ENCODE results near the gene CYP2A13. TPM values are rescaled to one million over a fixed set of nuclear protein-coding genes. Genes with fewer than 3 reads are reported as not detected.
A peak's percentile ranks its signal among the peaks of the same experiment; 100 is the strongest.
"Not testable (repeated sequence)": the region's sequence is repeated elsewhere in the genome, so short reads cannot be mapped to it uniquely, and the experiment has no call there.

The CYP2A13 gene
- not detected for total RNA-seq (2021; ENCODE audit: unreplicated experiment)
- not detected for polyA plus RNA-seq (2012; ENCODE audit: insufficient read length)
- percentile 13 among the genes with signal in this experiment for Bru-seq, nascent RNA
- BruChase-seq, experiment 1, labeled RNA remaining after a 2-hour chase, result not detected
- BruChase-seq, experiment 2, labeled RNA remaining after a 6-hour chase, result not detected
- long read RNA-seq, result 0 reads

DNA sequence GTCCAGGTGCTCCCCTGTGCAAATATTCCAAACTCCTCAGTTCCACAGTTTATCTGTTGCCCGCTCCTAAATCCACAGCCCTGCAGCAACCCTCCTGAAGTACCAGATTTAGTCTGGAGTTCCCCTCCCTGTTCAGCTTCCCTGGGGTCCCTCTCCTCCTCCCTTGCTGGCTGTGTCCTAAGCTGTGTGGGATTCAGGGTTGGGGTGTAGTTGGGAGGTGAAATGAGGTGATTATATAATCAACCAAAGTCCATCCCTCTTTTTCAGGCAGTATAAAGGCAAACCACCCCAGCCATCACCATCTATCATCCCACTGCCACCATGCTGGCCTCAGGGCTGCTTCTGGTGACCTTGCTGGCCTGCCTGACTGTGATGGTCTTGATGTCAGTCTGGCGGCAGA lies at the start of gene CYP2A13:
CYP2A13 (plus strand) TSS at position 301 of the 400 bp plus-strand sequence; CDS start at position 322, 21 bp downstream.
- ChIA-PET CTCF (no interaction called here), POLR2A (no interaction called here)
- intact Hi-C loops (cut with micrococcal nuclease; ENCODE audit: unreplicated experiment) (no loop called here), in situ Hi-C loops (cut with HindIII; ENCODE audit: low pct_unique_long_range_greater_than_20kb, low sequenced_read_pairs) (no loop called here)
- H3K4me3 ChIP-seq (ENCODE audit: low read depth in 2 of 2, low read length in 2 of 2), result no peak within 1 kb of the TSS
- no peaks in the 10 kb centered on the region for H3K9me3 ChIP-seq (ENCODE audit: control insufficient read depth, insufficient read depth, low read depth, low read length)
- TF ChIP-seq, protein P1, sequence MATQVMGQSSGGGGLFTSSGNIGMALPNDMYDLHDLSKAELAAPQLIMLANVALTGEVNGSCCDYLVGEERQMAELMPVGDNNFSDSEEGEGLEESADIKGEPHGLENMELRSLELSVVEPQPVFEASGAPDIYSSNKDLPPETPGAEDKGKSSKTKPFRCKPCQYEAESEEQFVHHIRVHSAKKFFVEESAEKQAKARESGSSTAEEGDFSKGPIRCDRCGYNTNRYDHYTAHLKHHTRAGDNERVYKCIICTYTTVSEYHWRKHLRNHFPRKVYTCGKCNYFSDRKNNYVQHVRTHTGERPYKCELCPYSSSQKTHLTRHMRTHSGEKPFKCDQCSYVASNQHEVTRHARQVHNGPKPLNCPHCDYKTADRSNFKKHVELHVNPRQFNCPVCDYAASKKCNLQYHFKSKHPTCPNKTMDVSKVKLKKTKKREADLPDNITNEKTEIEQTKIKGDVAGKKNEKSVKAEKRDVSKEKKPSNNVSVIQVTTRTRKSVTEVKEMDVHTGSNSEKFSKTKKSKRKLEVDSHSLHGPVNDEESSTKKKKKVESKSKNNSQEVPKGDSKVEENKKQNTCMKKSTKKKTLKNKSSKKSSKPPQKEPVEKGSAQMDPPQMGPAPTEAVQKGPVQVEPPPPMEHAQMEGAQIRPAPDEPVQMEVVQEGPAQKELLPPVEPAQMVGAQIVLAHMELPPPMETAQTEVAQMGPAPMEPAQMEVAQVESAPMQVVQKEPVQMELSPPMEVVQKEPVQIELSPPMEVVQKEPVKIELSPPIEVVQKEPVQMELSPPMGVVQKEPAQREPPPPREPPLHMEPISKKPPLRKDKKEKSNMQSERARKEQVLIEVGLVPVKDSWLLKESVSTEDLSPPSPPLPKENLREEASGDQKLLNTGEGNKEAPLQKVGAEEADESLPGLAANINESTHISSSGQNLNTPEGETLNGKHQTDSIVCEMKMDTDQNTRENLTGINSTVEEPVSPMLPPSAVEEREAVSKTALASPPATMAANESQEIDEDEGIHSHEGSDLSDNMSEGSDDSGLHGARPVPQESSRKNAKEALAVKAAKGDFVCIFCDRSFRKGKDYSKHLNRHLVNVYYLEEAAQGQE (IDR thresholded peaks at IDR 0.05; ENCODE audit: insufficient read depth in 1 of 2, low read depth in 2 of 2, low read length in 1 of 2), result no peak
- no peak for TF ChIP-seq TCF7L2 (IDR thresholded peaks at IDR 0.05; ENCODE audit: low read depth, low read length)
- TF ChIP-seq SIN3A (IDR thresholded peaks at IDR 0.05; ENCODE audit: borderline replicate concordance, insufficient read depth, low read depth, low read length), result no peak
- TF ChIP-seq POLR2AphosphoS5 (IDR thresholded peaks at IDR 0.05; ENCODE audit: low read depth, low read length), result no peak
- TF ChIP-seq, protein P2, sequence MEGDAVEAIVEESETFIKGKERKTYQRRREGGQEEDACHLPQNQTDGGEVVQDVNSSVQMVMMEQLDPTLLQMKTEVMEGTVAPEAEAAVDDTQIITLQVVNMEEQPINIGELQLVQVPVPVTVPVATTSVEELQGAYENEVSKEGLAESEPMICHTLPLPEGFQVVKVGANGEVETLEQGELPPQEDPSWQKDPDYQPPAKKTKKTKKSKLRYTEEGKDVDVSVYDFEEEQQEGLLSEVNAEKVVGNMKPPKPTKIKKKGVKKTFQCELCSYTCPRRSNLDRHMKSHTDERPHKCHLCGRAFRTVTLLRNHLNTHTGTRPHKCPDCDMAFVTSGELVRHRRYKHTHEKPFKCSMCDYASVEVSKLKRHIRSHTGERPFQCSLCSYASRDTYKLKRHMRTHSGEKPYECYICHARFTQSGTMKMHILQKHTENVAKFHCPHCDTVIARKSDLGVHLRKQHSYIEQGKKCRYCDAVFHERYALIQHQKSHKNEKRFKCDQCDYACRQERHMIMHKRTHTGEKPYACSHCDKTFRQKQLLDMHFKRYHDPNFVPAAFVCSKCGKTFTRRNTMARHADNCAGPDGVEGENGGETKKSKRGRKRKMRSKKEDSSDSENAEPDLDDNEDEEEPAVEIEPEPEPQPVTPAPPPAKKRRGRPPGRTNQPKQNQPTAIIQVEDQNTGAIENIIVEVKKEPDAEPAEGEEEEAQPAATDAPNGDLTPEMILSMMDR (IDR thresholded peaks at IDR 0.05), result no peak
- no peaks in the 10 kb centered on the region for H3K36me3 ChIP-seq (ENCODE audit: control insufficient read depth, insufficient read depth, low read length)
- H3K4me1 ChIP-seq (ENCODE audit: control insufficient read depth, insufficient read depth, low read length), result no peaks in the 10 kb centered on the region
- no peak within 1 kb of the TSS for H3K27ac ChIP-seq (ENCODE audit: low read length)
- no peaks in the 10 kb centered on the region for H3K27me3 ChIP-seq (ENCODE audit: control insufficient read depth, insufficient read depth, low read length)
- DNase-seq (ENCODE audit: low read depth, low spot score) (no peak), ATAC-seq (no peak)
- no TSS peak for BruUV-seq (replicated peaks)

DNA sequence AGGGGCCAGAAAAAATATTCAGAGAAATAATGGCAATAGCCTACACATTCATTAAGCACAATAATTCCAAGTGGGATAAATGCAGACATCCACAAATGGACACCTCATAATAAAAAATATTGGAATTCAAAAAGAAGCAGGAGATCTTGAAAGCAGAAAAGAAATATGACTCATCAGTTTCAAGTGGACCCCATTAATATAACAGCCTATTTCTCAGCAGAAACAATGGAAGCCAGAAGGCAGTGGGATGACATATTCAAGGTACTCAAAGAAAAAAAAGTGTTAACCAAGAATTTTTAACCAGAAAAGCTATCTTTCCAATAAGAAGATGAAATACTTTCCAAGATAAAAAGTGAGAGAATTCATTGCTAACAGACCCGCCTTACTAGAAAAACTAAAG lies 48.4 kb upstream of the CYP2A13 start:
- ChIA-PET CTCF (no interaction called here), POLR2A (no interaction called here)
- intact Hi-C loops (cut with micrococcal nuclease; ENCODE audit: unreplicated experiment), result no loop called here
- in situ Hi-C loops (cut with HindIII; ENCODE audit: low pct_unique_long_range_greater_than_20kb, low sequenced_read_pairs), result no loop called here
- TF ChIP-seq POLR2AphosphoS5 (IDR thresholded peaks at IDR 0.05; ENCODE audit: low read depth, low read length) (no peak), TCF7L2 (IDR thresholded peaks at IDR 0.05; ENCODE audit: low read depth, low read length) (no peak), SIN3A (IDR thresholded peaks at IDR 0.05; ENCODE audit: borderline replicate concordance, insufficient read depth, low read depth, low read length) (no peak)
- TF ChIP-seq, protein P1 (IDR thresholded peaks at IDR 0.05; ENCODE audit: insufficient read depth in 1 of 2, low read depth in 2 of 2, low read length in 1 of 2), result no peak
- TF ChIP-seq, protein P2 (IDR thresholded peaks at IDR 0.05), result no peak
- no peak overlapping the region for H3K4me3 ChIP-seq (ENCODE audit: low read depth in 2 of 2, low read length in 2 of 2)
- no peaks in the 10 kb centered on the region for H3K4me1 ChIP-seq (ENCODE audit: control insufficient read depth, insufficient read depth, low read length)
- ATAC-seq, result no peak
- H3K27me3 ChIP-seq (ENCODE audit: control insufficient read depth, insufficient read depth, low read length), result no peaks in the 10 kb centered on the region; the same call in 1 of the 2 replicates
- H3K27ac ChIP-seq (ENCODE audit: low read length), result no peak overlapping the region
- no peaks in the 10 kb centered on the region for H3K36me3 ChIP-seq (ENCODE audit: control insufficient read depth, insufficient read depth, low read length)
- DNase-seq (ENCODE audit: low read depth, low spot score), result no peak
- no peaks in the 10 kb centered on the region for H3K9me3 ChIP-seq (ENCODE audit: control insufficient read depth, insufficient read depth, low read depth, low read length)
- BruUV-seq (replicated peaks), result no TSS peak

- intact Hi-C loops (cut with micrococcal nuclease; ENCODE audit: unreplicated experiment); in situ Hi-C loops (cut with HindIII; ENCODE audit: low pct_unique_long_range_greater_than_20kb, low sequenced_read_pairs); H3K9me3 ChIP-seq (ENCODE audit: control insufficient read depth, insufficient read depth, low read depth, low read length); BruUV-seq (replicated peaks); H3K4me3 ChIP-seq (ENCODE audit: low read depth in 2 of 2, low read length in 2 of 2); H3K27ac ChIP-seq (ENCODE audit: low read length); H3K36me3 ChIP-seq (ENCODE audit: control insufficient read depth, insufficient read depth, low read length); H3K27me3 ChIP-seq (ENCODE audit: control insufficient read depth, insufficient read depth, low read length); DNase-seq (ENCODE audit: low read depth, low spot score); H3K4me1 ChIP-seq (ENCODE audit: control insufficient read depth, insufficient read depth, low read length): not testable (repeated sequence)
- CTCF ChIA-PET, result interaction anchor here (0.7 kb wide), 1 partner anchor 82 kb away, joined by 5 read pairs; no protein-coding TSS in a partner anchor
- peak; percentile 62 for ATAC-seq
- POLR2A ChIA-PET, result interaction anchor here (0.7 kb wide), 1 partner anchor 996 kb away, joined by 5 read pairs; no protein-coding TSS in a partner anchor
Observed at GRCh38 chr19:41045095-41045494, 43.2 kb upstream of the CYP2A13 start.
